Stimulated activated CD4-positive, alpha-beta T cell treated with anti-CD3 and anti-CD28 coated beads, TNF-alpha, amount 100 ng/mL, for 1 hour (primary cell): ENCODE results near the gene LRP5.

ENCODE experiments used
- DNase-seq, 3 donors: peaks; one replicate each; pipeline ENCODE4 v3.0.0-alpha.2; 2020; ENCODE audit warnings: low read depth in 3 of 3, low spot score in 1 of 3

The LRP5 gene

GRCh38 chr11:68308068-68308467, 4.3 kb upstream of the LRP5 start:
- DNase-seq = no peak

GRCh38 chr11:68309621-68310185, 2.7 kb upstream of the LRP5 start:
- DNase-seq = no peak

GRCh38 chr11:68311160-68312116, 953 bp upstream of the LRP5 start:
- no peak for DNase-seq

- DNase-seq = peak in 1 of 3 donors; percentile 22
Observed at GRCh38 chr11:68312780-68313573, 586 bp downstream of the LRP5 start.

GRCh38 chr11:68313574-68314202, 1.3 kb downstream of the LRP5 start:
- no peak for DNase-seq

- no peak for DNase-seq
Observed at GRCh38 chr11:68314203-68315170, 2.1 kb downstream of the LRP5 start.

GRCh38 chr11:68315171-68315920, 3.0 kb downstream of the LRP5 start:
- no peak for DNase-seq

- no peak for DNase-seq
Observed at GRCh38 chr11:68317147-68317785, 4.9 kb downstream of the LRP5 start.

- no peak for DNase-seq
Observed at GRCh38 chr11:68321293-68322051, 9.1 kb downstream of the LRP5 start.

- DNase-seq = no peak
Observed at GRCh38 chr11:68322052-68322430, 9.7 kb downstream of the LRP5 start.

GRCh38 chr11:68324241-68324640, 11.8 kb downstream of the LRP5 start:
- DNase-seq = no peak

GRCh38 chr11:68324695-68325094, 12.3 kb downstream of the LRP5 start:
- DNase-seq = no peak

GRCh38 chr11:68325183-68325906, 13.0 kb downstream of the LRP5 start:
- DNase-seq = no peak

- DNase-seq = no peak
Observed at GRCh38 chr11:68325907-68326220, 13.5 kb downstream of the LRP5 start.

GRCh38 chr11:68326334-68327215, 14.2 kb downstream of the LRP5 start:
- no peak for DNase-seq

GRCh38 chr11:68327586-68328370, 15.4 kb downstream of the LRP5 start:
- no peak for DNase-seq
